ENCODE results near the gene CCDC185.

DNA sequence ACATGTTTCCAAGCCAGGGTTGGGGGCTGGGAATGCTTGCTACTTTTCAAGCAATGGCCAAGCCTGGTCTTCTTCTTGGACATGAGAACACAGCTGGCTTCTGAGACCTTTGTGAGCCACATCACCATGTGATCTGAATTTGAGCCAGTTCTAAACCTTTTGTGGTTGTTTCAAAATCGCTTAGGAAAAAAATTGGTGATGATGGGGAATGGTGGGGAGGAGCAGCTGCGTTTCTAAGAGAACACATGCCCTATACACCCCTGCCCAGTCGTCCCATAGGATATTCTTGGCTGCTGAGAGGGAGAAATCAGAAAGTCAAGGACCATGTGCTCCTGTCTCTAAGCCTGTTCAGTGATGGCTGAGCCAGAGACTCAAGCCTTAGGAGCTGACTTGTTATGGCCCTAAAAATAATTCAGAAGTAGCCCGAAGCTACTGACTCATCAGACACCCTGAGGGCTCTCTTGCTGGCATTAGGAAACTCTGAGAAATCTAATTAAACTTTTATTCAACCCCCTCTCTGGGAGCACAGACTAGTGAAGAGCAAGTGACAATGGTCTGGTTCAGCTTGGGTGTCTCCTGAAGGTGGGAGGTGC is 30.5 kb downstream of the CCDC185 start:
- TF ChIP-seq, protein P1, sequence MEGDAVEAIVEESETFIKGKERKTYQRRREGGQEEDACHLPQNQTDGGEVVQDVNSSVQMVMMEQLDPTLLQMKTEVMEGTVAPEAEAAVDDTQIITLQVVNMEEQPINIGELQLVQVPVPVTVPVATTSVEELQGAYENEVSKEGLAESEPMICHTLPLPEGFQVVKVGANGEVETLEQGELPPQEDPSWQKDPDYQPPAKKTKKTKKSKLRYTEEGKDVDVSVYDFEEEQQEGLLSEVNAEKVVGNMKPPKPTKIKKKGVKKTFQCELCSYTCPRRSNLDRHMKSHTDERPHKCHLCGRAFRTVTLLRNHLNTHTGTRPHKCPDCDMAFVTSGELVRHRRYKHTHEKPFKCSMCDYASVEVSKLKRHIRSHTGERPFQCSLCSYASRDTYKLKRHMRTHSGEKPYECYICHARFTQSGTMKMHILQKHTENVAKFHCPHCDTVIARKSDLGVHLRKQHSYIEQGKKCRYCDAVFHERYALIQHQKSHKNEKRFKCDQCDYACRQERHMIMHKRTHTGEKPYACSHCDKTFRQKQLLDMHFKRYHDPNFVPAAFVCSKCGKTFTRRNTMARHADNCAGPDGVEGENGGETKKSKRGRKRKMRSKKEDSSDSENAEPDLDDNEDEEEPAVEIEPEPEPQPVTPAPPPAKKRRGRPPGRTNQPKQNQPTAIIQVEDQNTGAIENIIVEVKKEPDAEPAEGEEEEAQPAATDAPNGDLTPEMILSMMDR (IDR thresholded peaks at IDR 0.05), result no peak
- no peak for TF ChIP-seq EZH2 (IDR thresholded peaks at IDR 0.05; ENCODE audit: borderline replicate concordance, insufficient read depth, low read depth, low read length, poor library complexity, severe bottlenecking)

All from B cell (primary cell).